ENCODE results near the gene ESRRB. TPM values are rescaled to one million over a fixed set of nuclear protein-coding genes. Genes with fewer than 3 reads are reported as not detected.

ESRRB gene
- total RNA-seq, 1 experiment from 2014 or later = 0.03 TPM

GRCh38 chr14:76421662-76422061 is 45.7 kb downstream of the ESRRB start:
- DNase-seq = no peak
- H3K4me3 ChIP-seq = no peak overlapping the region
- H3K36me3 ChIP-seq = no peaks in the 10 kb centered on the region
- no peaks in the 10 kb centered on the region for H3K9me3 ChIP-seq
- no peaks in the 10 kb centered on the region for H3K27me3 ChIP-seq

- no peak for DNase-seq
- Histone ChIP-seq H3K4me3 (no peak overlapping the region), H3K27me3 (no peaks in the 10 kb centered on the region), H3K9me3 (no peaks in the 10 kb centered on the region), H3K36me3 (no peaks in the 10 kb centered on the region)
Measured at GRCh38 chr14:76422662-76423061, 46.7 kb downstream of the ESRRB start.

DNA sequence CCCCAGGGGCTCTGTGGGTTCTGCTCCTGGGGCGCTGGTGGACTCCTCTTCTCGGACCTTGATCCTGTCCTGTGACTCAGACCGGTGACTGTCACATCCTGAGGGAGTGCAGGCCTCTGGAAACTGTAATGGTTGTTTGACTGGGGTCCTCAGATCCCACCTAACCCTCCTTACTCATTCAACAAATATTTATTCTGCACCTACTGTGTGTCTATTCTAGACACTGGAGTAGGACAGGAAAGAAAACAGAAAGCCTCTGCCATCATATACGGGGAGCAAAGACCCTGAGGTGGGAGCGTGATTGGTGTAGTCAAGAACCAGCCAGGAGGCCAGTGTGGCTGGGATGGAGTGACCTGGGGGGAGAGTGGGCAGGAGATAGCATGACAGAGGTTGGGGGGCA is 47.6 kb downstream of the ESRRB start:
- no peaks in the 10 kb centered on the region for H3K36me3 ChIP-seq
- H3K9me3 ChIP-seq = no peaks in the 10 kb centered on the region
- H3K4me3 ChIP-seq = no peak overlapping the region
- no peak for DNase-seq
- H3K27me3 ChIP-seq = no peaks in the 10 kb centered on the region

GRCh38 chr14:76424359-76424758 is 48.4 kb downstream of the ESRRB start:
- H3K36me3 ChIP-seq = no peaks in the 10 kb centered on the region
- H3K4me3 ChIP-seq = no peak overlapping the region
- DNase-seq = no peak
- H3K27me3 ChIP-seq = no peaks in the 10 kb centered on the region
- H3K9me3 ChIP-seq = no peaks in the 10 kb centered on the region

DNA sequence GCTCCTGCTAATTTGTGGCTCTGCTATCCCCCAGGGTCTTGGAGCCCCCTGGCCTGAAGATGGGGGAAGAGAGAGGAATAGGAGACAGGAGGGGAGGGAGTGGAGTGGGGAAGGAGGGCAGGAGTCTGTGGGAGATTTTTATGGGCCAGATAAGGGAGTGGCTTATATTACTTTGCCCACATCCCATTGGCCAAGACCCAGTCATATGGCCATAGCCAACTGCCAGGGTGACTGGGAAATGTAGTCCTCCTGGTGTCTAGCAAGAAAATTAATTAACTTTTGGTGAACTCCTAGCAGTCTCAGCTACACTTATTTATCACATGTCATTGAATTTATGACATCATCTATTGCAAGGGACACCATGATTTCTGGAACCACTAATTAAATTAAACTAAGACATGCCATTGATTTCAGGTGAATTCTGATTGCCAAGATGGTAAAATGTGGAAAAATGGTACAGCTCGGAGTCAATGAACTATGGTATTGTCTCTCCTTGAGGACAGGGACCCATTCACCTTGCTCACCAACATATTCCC is 50.3 kb downstream of the ESRRB start:
- DNase-seq = no peak
- Histone ChIP-seq H3K4me3 (no peak overlapping the region), H3K27me3 (no peaks in the 10 kb centered on the region), H3K36me3 (no peaks in the 10 kb centered on the region), H3K9me3 (no peaks in the 10 kb centered on the region)

- no peak for DNase-seq
- H3K4me3 ChIP-seq = no peak overlapping the region
- H3K36me3 ChIP-seq = no peaks in the 10 kb centered on the region
- H3K27me3 ChIP-seq = no peaks in the 10 kb centered on the region
- H3K9me3 ChIP-seq = no peaks in the 10 kb centered on the region
Measured at GRCh38 chr14:76428611-76429010, 52.7 kb downstream of the ESRRB start.

- no peak for DNase-seq
- H3K27me3 ChIP-seq = no peaks in the 10 kb centered on the region
- no peaks in the 10 kb centered on the region for H3K36me3 ChIP-seq
- no peak overlapping the region for H3K4me3 ChIP-seq
- no peaks in the 10 kb centered on the region for H3K9me3 ChIP-seq
Measured at GRCh38 chr14:76430017-76430416, 54.1 kb downstream of the ESRRB start.

DNA sequence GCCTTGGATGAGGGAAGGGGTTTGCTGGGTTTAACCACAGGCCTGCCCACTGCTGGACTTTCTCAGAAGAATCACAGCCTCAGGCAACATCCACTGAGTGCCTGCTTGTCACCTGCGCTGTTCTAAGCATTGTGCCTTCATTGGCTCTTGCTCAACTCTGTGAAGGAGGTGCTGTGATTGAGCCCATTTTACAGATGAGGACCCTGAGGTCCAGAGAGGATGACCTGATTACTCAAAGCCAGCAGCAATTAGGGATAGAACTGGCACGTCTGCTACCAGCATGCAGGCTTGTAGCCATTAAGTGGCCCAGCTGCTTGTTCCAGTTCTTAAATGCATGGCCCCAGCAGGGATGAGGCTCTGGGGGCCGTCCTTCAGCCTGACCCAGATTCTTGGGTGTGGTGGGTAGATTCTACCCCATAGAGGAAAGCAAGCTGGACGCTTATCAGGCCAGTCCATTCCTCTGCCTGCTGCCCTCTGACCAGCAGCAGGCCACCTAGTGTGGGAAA is 54.6 kb downstream of the ESRRB start:
- no peak overlapping the region for H3K4me3 ChIP-seq
- no peaks in the 10 kb centered on the region for H3K9me3 ChIP-seq
- no peak for DNase-seq
- H3K27me3 ChIP-seq = no peaks in the 10 kb centered on the region
- H3K36me3 ChIP-seq = no peaks in the 10 kb centered on the region

- no peak for DNase-seq
- H3K9me3 ChIP-seq = no peaks in the 10 kb centered on the region
Measured at GRCh38 chr14:76431538-76431937, 55.6 kb downstream of the ESRRB start.

DNA sequence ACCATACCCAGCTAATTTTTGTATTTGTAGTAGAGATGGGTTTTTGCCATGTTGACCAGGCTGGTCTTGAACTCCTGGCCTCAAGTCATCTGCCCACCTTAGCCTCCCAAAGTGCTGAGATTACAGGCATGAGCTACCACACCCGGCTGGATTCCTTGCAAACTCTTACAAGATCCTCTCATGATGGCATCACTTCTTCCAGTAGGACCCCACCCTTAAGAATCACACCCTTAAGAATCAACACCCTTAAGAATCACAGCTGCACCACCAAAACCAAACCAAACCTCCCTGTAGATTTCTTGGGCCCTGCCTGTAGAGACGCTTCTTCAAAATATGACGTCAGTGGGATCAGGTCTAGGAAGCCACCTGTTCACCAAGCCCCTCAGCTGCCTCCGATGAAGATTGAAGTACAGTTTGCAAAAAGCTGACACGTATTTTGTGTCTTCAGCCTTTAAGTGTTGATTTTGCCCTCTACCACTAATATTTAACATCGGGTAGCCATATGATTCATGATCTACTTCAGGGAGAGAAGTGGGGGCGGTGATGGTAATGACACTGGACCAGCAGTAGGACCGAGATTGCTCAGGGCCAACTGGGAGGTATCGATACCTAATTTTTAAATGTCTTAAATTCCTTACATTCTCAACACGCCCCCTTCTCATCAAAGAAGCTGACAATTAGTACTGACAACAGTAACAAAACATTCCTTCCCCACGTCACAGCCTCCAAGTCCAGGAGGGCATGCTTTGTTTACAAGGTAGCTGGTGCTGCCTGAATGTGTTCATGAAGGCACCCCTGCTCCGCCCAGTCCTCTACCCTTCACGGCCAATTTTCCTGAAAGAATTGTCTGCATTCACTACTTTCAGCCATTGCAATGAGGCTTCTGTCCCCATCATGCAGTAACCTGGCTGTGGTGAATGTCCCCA is 57.2 kb downstream of the ESRRB start:
- H3K4me3 ChIP-seq = no peak overlapping the region
- H3K9me3 ChIP-seq = no peaks in the 10 kb centered on the region
- no peak for DNase-seq
- no peaks in the 10 kb centered on the region for H3K27me3 ChIP-seq
- H3K36me3 ChIP-seq = no peaks in the 10 kb centered on the region

More at GRCh38 chr14:76431538-76431937, 55.6 kb downstream of the ESRRB start:
- H3K36me3 ChIP-seq = no peaks in the 10 kb centered on the region
- no peak overlapping the region for H3K4me3 ChIP-seq
- H3K27me3 ChIP-seq = no peaks in the 10 kb centered on the region

GRCh38 chr14:76434220-76434619 is 58.3 kb downstream of the ESRRB start:
- no peaks in the 10 kb centered on the region for H3K27me3 ChIP-seq
- no peak for DNase-seq
- H3K36me3 ChIP-seq = no peaks in the 10 kb centered on the region
- no peak overlapping the region for H3K4me3 ChIP-seq
- no peaks in the 10 kb centered on the region for H3K9me3 ChIP-seq

DNA sequence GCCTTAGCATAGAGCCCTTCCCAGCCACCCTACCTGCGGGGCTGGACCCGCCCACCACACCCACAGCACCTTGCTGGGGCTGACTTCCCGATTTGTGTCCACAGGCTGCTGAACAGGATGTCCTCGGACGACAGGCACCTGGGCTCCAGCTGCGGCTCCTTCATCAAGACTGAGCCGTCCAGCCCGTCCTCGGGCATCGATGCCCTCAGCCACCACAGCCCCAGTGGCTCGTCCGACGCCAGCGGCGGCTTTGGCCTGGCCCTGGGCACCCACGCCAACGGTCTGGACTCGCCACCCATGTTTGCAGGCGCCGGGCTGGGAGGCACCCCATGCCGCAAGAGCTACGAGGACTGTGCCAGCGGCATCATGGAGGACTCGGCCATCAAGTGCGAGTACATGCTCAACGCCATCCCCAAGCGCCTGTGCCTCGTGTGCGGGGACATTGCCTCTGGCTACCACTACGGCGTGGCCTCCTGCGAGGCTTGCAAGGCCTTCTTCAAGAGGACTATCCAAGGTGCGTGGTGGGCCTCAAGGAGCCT is 63.4 kb downstream of the ESRRB start:
- DNase-seq = no peak
- Histone ChIP-seq H3K9me3 (no peaks in the 10 kb centered on the region), H3K4me3 (no peak overlapping the region), H3K27me3 (no peaks in the 10 kb centered on the region), H3K36me3 (no peaks in the 10 kb centered on the region)

DNA sequence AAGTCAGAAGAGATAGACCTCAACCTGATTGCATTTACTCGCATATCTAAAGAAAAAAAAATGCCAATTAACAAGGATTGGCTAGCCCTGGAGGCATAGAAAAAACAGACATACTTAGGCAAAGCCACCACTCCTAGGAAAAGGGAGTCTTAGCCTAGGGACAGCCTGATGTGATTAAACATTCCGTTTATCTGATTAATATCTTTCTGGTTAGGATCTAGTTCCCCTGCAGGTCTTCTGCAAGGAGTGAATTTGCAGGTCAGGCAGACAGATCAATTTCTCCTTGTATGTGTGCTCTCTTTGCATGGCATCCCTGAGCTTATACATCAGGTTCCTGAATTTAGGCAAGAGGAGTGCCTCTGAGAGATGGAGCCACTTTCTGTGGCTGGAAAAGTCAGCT is 70.5 kb downstream of the ESRRB start:
- Histone ChIP-seq H3K9me3 (no peaks in the 10 kb centered on the region), H3K4me3 (no peak overlapping the region), H3K36me3 (no peaks in the 10 kb centered on the region), H3K27me3 (no peaks in the 10 kb centered on the region)
- DNase-seq = no peak

- Histone ChIP-seq H3K27me3 (no peaks in the 10 kb centered on the region), H3K4me3 (no peak overlapping the region), H3K9me3 (no peaks in the 10 kb centered on the region), H3K36me3 (no peaks in the 10 kb centered on the region)
- no peak for DNase-seq
Measured at GRCh38 chr14:76446921-76447320, 71.0 kb downstream of the ESRRB start.

DNA sequence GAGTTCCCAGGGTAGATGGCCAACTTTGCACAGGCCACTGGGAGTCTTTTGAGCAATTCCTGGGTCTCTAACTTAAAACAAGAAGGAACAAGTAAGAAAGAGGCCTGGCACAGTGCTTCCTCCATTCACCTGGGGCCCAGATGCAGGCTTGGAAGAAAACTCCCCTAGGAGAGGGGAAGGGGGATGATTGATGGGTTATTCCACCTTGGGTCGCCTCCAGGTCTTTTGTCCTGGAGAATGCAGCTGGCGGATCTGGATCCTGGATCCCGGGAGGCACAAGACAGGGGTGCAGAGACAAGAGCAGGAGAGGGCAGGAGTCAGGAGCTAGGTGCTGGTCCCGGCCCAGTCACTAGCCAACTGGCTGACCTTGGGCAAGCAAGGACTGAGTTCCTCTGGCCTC is 74.5 kb downstream of the ESRRB start:
- Histone ChIP-seq H3K36me3 (no peaks in the 10 kb centered on the region), H3K4me3 (no peak overlapping the region), H3K27me3 (no peaks in the 10 kb centered on the region), H3K9me3 (no peaks in the 10 kb centered on the region)
- no peak for DNase-seq

DNA sequence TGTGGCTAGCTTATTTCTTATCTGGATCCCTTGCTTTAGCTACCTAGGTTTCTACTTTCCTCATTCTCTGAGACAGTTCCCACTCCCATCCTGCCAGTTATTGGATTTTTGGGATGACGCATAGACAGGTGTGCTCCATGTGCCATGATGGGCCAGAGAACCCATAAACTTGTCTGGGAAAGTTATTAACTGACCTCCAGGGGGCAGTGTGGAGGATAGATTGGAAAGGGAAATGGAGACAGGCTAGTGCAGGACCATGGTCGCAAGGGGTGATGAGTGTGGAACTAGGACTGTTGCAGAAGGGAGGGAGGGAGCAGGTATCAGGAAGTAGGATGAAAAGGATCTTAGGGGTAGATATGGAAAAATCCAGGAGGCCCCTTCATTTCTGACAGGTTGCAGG is 80.3 kb downstream of the ESRRB start:
- DNase-seq = peak; percentile 2
- Histone ChIP-seq H3K9me3 (no peaks in the 10 kb centered on the region), H3K4me3 (no peak overlapping the region), H3K36me3 (no peaks in the 10 kb centered on the region), H3K27me3 (no peaks in the 10 kb centered on the region)

- no peaks in the 10 kb centered on the region for H3K36me3 ChIP-seq
- H3K9me3 ChIP-seq = no peaks in the 10 kb centered on the region
- no peaks in the 10 kb centered on the region for H3K27me3 ChIP-seq
- no peak for DNase-seq
- H3K4me3 ChIP-seq = no peak overlapping the region
Measured at GRCh38 chr14:76456891-76457586, 81.1 kb downstream of the ESRRB start.
